Epithelial cell of esophagus (primary cell): ENCODE results near the gene CFAP97D2.
"Not testable (repeated sequence)": the region's sequence is repeated elsewhere in the genome, so short reads cannot be mapped to it uniquely, and the experiment has no call there.

ENCODE experiments used
- DNase-seq: peaks from one replicate; pipeline ENCODE4 v3.0.0; 2010; ENCODE audit warnings: low read depth
- H3K4me3 ChIP-seq: 2 replicates; pipeline ENCODE4 v1.5.1; 2011; ENCODE audit warnings: mild to moderate bottlenecking, low read length, control low read depth
- TF ChIP-seq, protein P1 (sequence below): IDR thresholded peaks from 2 replicates; pipeline ENCODE4 v1.5.1; 2011; ENCODE audit warnings: low read depth, mild to moderate bottlenecking, low read length, control low read depth, inconsistent platforms; ENCODE audit not compliant: insufficient read depth; ENCODE audit errors: missing control alignments

CFAP97D2 gene

GRCh38 chr13:114179087-114179658 is at the start of gene CFAP97D2:
Gene CFAP97D2 (plus strand): TSS chr13:114179257. CDS start chr13:114179331, 74 bp downstream.
- TF ChIP-seq, protein P1, sequence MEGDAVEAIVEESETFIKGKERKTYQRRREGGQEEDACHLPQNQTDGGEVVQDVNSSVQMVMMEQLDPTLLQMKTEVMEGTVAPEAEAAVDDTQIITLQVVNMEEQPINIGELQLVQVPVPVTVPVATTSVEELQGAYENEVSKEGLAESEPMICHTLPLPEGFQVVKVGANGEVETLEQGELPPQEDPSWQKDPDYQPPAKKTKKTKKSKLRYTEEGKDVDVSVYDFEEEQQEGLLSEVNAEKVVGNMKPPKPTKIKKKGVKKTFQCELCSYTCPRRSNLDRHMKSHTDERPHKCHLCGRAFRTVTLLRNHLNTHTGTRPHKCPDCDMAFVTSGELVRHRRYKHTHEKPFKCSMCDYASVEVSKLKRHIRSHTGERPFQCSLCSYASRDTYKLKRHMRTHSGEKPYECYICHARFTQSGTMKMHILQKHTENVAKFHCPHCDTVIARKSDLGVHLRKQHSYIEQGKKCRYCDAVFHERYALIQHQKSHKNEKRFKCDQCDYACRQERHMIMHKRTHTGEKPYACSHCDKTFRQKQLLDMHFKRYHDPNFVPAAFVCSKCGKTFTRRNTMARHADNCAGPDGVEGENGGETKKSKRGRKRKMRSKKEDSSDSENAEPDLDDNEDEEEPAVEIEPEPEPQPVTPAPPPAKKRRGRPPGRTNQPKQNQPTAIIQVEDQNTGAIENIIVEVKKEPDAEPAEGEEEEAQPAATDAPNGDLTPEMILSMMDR: no peak
- DNase-seq: no peak
- H3K4me3 ChIP-seq: no peak within 1 kb of the TSS

GRCh38 chr13:114129649-114130062 is 49.4 kb upstream of the CFAP97D2 start:
- TF ChIP-seq, protein P1: no peak
- DNase-seq: no peak
- H3K4me3 ChIP-seq: no peak overlapping the region

GRCh38 chr13:114130131-114130836 is 48.8 kb upstream of the CFAP97D2 start:
- no peak overlapping the region for H3K4me3 ChIP-seq
- DNase-seq: no peak
- TF ChIP-seq, protein P1: no peak

- peak overlapping the region; percentile 50 for H3K4me3 ChIP-seq
- peak; percentile 78 for DNase-seq
- TF ChIP-seq, protein P1: no peak
Measured at GRCh38 chr13:114130837-114131582, 48.0 kb upstream of the CFAP97D2 start.

- peak; percentile 22 for DNase-seq
- peak overlapping the region; percentile 50 for H3K4me3 ChIP-seq
- TF ChIP-seq, protein P1: no peak
Measured at GRCh38 chr13:114131583-114132418, 47.3 kb upstream of the CFAP97D2 start.

GRCh38 chr13:114132419-114133121 is 46.5 kb upstream of the CFAP97D2 start, which contains the start of gene RASA3:
Gene RASA3 (minus strand): TSS chr13:114132623. CDS start chr13:114132489, 134 bp downstream.
- H3K4me3 ChIP-seq: peak within 1 kb of the TSS; percentile 50
- TF ChIP-seq, protein P1: no peak
- peak; percentile 72 for DNase-seq

- H3K4me3 ChIP-seq, DNase-seq: not testable (repeated sequence)
Measured at GRCh38 chr13:114133126-114133525, 45.9 kb upstream of the CFAP97D2 start.

GRCh38 chr13:114133552-114133951 is 45.5 kb upstream of the CFAP97D2 start:
- not testable (repeated sequence) for H3K4me3 ChIP-seq, DNase-seq
